B cell (primary cell): ENCODE data around the gene POLR3GL. TPM values are rescaled to one million over a fixed set of nuclear protein-coding genes. Genes with fewer than 3 reads are reported as not detected.

Experiments
- ATAC-seq: fragments of 200-7000 bp; cut with Tn5 transposase; one replicate; pipeline ENCODE4 v1.10.0; 2021; ENCODE audit warnings: low read depth, mild to moderate bottlenecking, moderate number of reproducible peaks, moderate library complexity
- CTCF ChIA-PET: fragments of 350-600 bp; sonication (Branson Sonifier 250); formaldehyde crosslinking; loops from one replicate; lab custom pipeline; 2021; ENCODE audit warnings: antibody characterized with exemption, inconsistent platforms; lab: Charles Lee
- POLR2A ChIA-PET: fragments of 350-600 bp; sonication (Branson Sonifier 250); formaldehyde crosslinking; loops from one replicate; lab custom pipeline; 2021; ENCODE audit warnings: antibody characterized with exemption; lab: Charles Lee
- DNase-seq: peaks from one replicate; pipeline ENCODE4 v3.0.0; 2013
- H2AFZ ChIP-seq: 2 replicates; pipeline ENCODE4 v1.6.1; 2012; ENCODE audit warnings: mild to moderate bottlenecking, low read depth, low read length; ENCODE audit not compliant: insufficient read depth, poor library complexity, severe bottlenecking
- H3K27ac ChIP-seq, 2 donors: 1 replicate in 1 of 2; 2 replicates in 1 of 2; pipeline ENCODE4 v1.5.1; 2012 to 2013; ENCODE audit warnings: low read length in 2 of 2, mild to moderate bottlenecking in 2 of 2, moderate library complexity in 1 of 2
- H3K27me3 ChIP-seq, 4 experiments: fragments of 200-600 bp in 1 of 4; sonication (generic) in 1 of 4; replicated peaks in 1 of 4; 1 replicate in 2 of 4; 2 replicates in 2 of 4; pipeline versions ENCODE4 v1.6.1 to v1.7.0; 2013 to 2016; ENCODE audit warnings: low read length in 3 of 4, mild to moderate bottlenecking in 2 of 4, mixed read lengths in 1 of 4, moderate library complexity in 1 of 4; ENCODE audit not compliant: insufficient read depth in 4 of 4, control insufficient read depth in 3 of 4; ENCODE audit errors: control extremely low read depth in 1 of 4
- H3K36me3 ChIP-seq, 2 experiments: replicated peaks in 1 of 2; 1 replicate in 1 of 2; 2 replicates in 1 of 2; pipeline versions ENCODE4 v1.6.1 to v1.7.1; 2013; ENCODE audit warnings: low read length in 1 of 2; ENCODE audit not compliant: insufficient read depth in 2 of 2, control insufficient read depth in 1 of 2; ENCODE audit errors: control extremely low read depth in 1 of 2, extremely low read depth in 1 of 2
- H3K4me1 ChIP-seq, 2 donors: fragments of 200-600 bp in 1 of 2; sonication (generic) in 1 of 2; 1 replicate in 1 of 2; 2 replicates in 1 of 2; pipeline versions ENCODE4 v1.5.1 to v1.6.1; 2013 to 2017; ENCODE audit warnings: low read length in 2 of 2; ENCODE audit not compliant: control insufficient read depth in 2 of 2, insufficient read depth in 2 of 2
- H3K4me2 ChIP-seq: replicated peaks from 2 replicates; pipeline ENCODE3; 2012; ENCODE audit warnings: mild to moderate bottlenecking, low read depth, low read length; ENCODE audit not compliant: poor library complexity, severe bottlenecking
- H3K4me3 ChIP-seq, 5 experiments: fragments of 200-600 bp in 1 of 5; sonication (generic) in 1 of 5; 1 replicate in 3 of 5; 2 replicates in 2 of 5; pipeline versions ENCODE4 v1.5.1 to v1.7.0; 2011 to 2016; ENCODE audit warnings: low read length in 4 of 5, mild to moderate bottlenecking in 4 of 5, low read depth in 2 of 5, control low read depth in 1 of 5, moderate library complexity in 1 of 5; ENCODE audit not compliant: insufficient read depth in 1 of 5; ENCODE audit errors: control extremely low read depth in 1 of 5, extremely low read depth in 1 of 5
- H3K79me2 ChIP-seq: fragments of 200-600 bp; sonication (generic); one replicate; pipeline ENCODE4 v1.6.0; 2016; ENCODE audit warnings: low read length; ENCODE audit not compliant: control insufficient read depth, insufficient read depth
- H3K9ac ChIP-seq: fragments of 200-600 bp; sonication (generic); 2 replicates; pipeline ENCODE4 v1.6.1; 2017; ENCODE audit warnings: mild to moderate bottlenecking, low read length, moderate library complexity
- H3K9me3 ChIP-seq, 3 donors: one replicate each; pipeline versions ENCODE4 v1.6.1 to v1.7.1; 2013; ENCODE audit warnings: low read length in 2 of 3; ENCODE audit not compliant: control insufficient read depth in 2 of 3, insufficient read depth in 1 of 3; ENCODE audit errors: control extremely low read depth in 1 of 3
- H4K20me1 ChIP-seq: 2 replicates; pipeline ENCODE4 v1.6.0; 2012; ENCODE audit warnings: mild to moderate bottlenecking, low read length; ENCODE audit not compliant: insufficient read depth, control insufficient read depth, poor library complexity, severe bottlenecking
- H3K27ac Mint-ChIP-seq: one replicate; pipeline ENCODE4 v1.8.0; 2021; ENCODE audit warnings: mixed read lengths
- H3K27me3 Mint-ChIP-seq: one replicate; pipeline ENCODE4 v1.8.0; 2021; ENCODE audit warnings: mixed read lengths
- H3K4me1 Mint-ChIP-seq: one replicate; pipeline ENCODE4 v1.8.0; 2021; ENCODE audit warnings: mixed read lengths
- H3K4me3 Mint-ChIP-seq: one replicate; pipeline ENCODE4 v1.8.0; 2021; ENCODE audit warnings: mixed read lengths
- H3K9me3 Mint-ChIP-seq: one replicate; pipeline ENCODE4 v1.8.0; 2022; ENCODE audit warnings: mixed read lengths; ENCODE audit not compliant: insufficient read depth
- EZH2 ChIP-seq: IDR thresholded peaks from 2 replicates; pipeline ENCODE4 v1.6.1; 2012; ENCODE audit warnings: borderline replicate concordance, low read depth, mild to moderate bottlenecking, moderate library complexity, low read length; ENCODE audit not compliant: insufficient read depth, poor library complexity, severe bottlenecking
- WGBS: methylation state at CpG from one replicate; pipeline ENCODE4 v1.1.5; 2013; ENCODE audit warnings: missing lambda C conversion rate; ENCODE audit not compliant: insufficient coverage; 5-methylcytosine and 5-hydroxymethylcytosine counted together
- intact Hi-C: fragments of 100-400 bp; cut with micrococcal nuclease; formaldehyde crosslinking; loops from one replicate; pipeline ENCODE4 v1.10.0; 2022
- polyA plus RNA-seq: library from polyadenylated mRNA; depleted of rRNA; stranded (reverse); fragments of >200 nt; gene quantifications from 2 replicates; pipeline ENCODE4 v1.2.3, GENCODE V29; 2012
- total RNA-seq, 2 donors: library from RNA; stranded (reverse); fragments of 120-200 nt in 1 of 2; gene quantifications; 1 replicate in 1 of 2; 2 replicates in 1 of 2; pipeline versions ENCODE4 v1.2.3 to v1.2.4, GENCODE V29; 2013 to 2022
- TF ChIP-seq, protein P1 (sequence below): fragments of 200-600 bp; IDR thresholded peaks from one replicate; pipeline ENCODE4 v1.8.0; 2022; ENCODE audit warnings: antibody characterized with exemption, mild to moderate bottlenecking

POLR3GL gene
- total and polyA plus RNA-seq, 2 donors (not counting 1 experiment from before 2014, with no cell fraction given) = 17.6 to 33.3 TPM

DNA sequence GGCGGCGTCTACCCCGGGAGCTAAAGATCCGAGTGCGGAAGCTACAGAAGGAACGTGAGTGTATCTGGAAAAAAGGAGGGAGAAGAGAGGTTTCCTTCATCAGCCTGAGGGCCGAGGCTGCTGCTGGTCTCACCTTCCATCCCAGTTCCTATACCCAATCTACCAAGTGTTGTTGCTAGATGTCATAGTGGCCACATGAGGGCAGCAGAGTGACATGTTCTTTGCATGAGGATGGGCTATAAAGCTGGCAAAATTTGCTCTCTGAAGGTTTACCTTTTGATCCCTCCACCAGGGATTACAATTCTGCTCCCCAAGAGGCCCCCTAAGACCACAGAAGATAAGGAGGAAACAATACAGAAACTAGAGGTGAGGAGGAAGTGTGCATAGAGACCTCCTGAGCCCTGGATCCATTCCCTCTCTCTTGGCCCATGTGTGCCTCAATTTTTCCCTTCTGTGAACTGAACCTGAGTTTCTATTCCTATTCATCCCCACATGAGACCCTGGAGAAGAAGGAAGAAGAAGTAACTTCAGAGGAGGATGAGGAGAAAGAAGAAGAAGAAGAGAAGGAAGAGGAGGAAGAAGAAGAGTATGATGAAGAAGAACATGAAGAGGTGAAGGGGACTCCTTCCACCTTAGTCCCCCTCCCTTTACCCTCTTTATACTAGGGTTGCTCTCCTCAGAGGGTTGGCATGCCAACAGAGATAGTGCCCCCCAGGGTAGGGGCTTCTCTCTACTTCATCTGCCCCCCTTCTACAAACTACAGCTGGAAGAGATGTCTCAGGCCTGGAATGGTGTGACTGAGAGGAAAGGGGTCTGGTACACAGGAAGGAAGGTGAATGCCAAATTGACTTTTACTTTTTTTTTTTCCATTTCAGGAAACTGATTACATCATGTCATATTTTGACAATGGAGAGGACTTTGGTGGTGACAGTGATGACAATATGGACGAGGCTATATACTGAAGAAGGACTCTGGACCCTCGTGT is 13.3 kb downstream of the POLR3GL start:
- Histone ChIP-seq H2AFZ (peak overlapping the region; percentile 60), H3K36me3 (peaks cover 0 to 7% of the 10 kb centered on the region in 2 experiments), H3K4me3 (peak overlapping the region in 2 of 5 experiments; percentile 15 to 52), H3K27ac (peak overlapping the region; percentile 96 to 97), H3K79me2 (peaks cover 38% of the 10 kb centered on the region), H3K9ac (peak overlapping the region; percentile 59), H3K4me1 (peaks cover 57 to 58% of the 10 kb centered on the region in 2 donors), H3K9me3 (no peaks in the 10 kb centered on the region), H4K20me1 (no peaks in the 10 kb centered on the region), H3K4me2 (peak overlapping the region; percentile 75), H3K27me3 (no peaks in the 10 kb centered on the region)
- H3K9me3 Mint-ChIP-seq = no peaks in the 10 kb centered on the region
- H3K4me1 Mint-ChIP-seq = peaks cover 17% of the 10 kb centered on the region
- ChIA-PET CTCF (interaction anchor here (0.6 to 9.5 kb wide), 25 partner anchors 8 to 132 kb away, joined by 3 to 361 read pairs (median 7); partner anchors contain the start of genes ANKRD34A, HJV, LIX1L and NUDT17), POLR2A (interaction anchor here (0.6 to 4.7 kb wide), 11 partner anchors 13 to 120 kb away, joined by 3 to 131 read pairs (median 7); partner anchors contain the start of genes ANKRD34A, LIX1L, POLR3GL and RBM8A)
- TF ChIP-seq, protein P1, sequence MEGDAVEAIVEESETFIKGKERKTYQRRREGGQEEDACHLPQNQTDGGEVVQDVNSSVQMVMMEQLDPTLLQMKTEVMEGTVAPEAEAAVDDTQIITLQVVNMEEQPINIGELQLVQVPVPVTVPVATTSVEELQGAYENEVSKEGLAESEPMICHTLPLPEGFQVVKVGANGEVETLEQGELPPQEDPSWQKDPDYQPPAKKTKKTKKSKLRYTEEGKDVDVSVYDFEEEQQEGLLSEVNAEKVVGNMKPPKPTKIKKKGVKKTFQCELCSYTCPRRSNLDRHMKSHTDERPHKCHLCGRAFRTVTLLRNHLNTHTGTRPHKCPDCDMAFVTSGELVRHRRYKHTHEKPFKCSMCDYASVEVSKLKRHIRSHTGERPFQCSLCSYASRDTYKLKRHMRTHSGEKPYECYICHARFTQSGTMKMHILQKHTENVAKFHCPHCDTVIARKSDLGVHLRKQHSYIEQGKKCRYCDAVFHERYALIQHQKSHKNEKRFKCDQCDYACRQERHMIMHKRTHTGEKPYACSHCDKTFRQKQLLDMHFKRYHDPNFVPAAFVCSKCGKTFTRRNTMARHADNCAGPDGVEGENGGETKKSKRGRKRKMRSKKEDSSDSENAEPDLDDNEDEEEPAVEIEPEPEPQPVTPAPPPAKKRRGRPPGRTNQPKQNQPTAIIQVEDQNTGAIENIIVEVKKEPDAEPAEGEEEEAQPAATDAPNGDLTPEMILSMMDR = peak; percentile 80
- TF ChIP-seq EZH2 = no peak
- no peaks in the 10 kb centered on the region for H3K27me3 Mint-ChIP-seq
- no peak overlapping the region for H3K4me3 Mint-ChIP-seq
- intact Hi-C loops = loop anchor here (1.0 kb wide), 4 partner anchors 30 to 132 kb away; partner anchors contain the start of gene NUDT17
- ATAC-seq (peak; percentile 37), DNase-seq (peak; percentile 88)
- WGBS = no CpG with 5 or more reads among the region's 9 CpGs
- no peak overlapping the region for H3K27ac Mint-ChIP-seq
